Neural progenitor cell (in vitro differentiated cells): ENCODE measurements around the gene OR7A5. TPM values are rescaled to one million over a fixed set of nuclear protein-coding genes. Genes with fewer than 3 reads are reported as not detected.
"Not testable (repeated sequence)": the region's sequence is repeated elsewhere in the genome, so short reads cannot be mapped to it uniquely, and the experiment has no call there.

ENCODE experiments used
- DNase-seq: peaks from one replicate; pipeline ENCODE4 v3.0.0-alpha.2; 2016; ENCODE audit warnings: low spot score
- H2AFZ ChIP-seq: fragments of 200-600 bp; sonication (generic); replicated peaks from 2 replicates; pipeline ENCODE4 v1.6.1; 2016; ENCODE audit warnings: antibody characterized with exemption
- H3F3A ChIP-seq: fragments of 200-600 bp; sonication (generic); 2 replicates; pipeline ENCODE4 v1.6.1; 2016; ENCODE audit warnings: antibody characterized with exemption, low read depth
- H3K27ac ChIP-seq: fragments of 200-600 bp; sonication (generic); 2 replicates; pipeline ENCODE4 v1.5.1; 2016; ENCODE audit warnings: mild to moderate bottlenecking
- H3K27me3 ChIP-seq: fragments of 200-600 bp; sonication (generic); 2 replicates; pipeline ENCODE4 v1.6.1; 2016; ENCODE audit warnings: mild to moderate bottlenecking, moderate library complexity
- H3K36me3 ChIP-seq: fragments of 200-600 bp; sonication (generic); 2 replicates; pipeline ENCODE4 v1.5.1; 2016
- H3K4me1 ChIP-seq: fragments of 200-600 bp; sonication (generic); 2 replicates; pipeline ENCODE4 v1.6.1; 2016; ENCODE audit warnings: mixed run types
- H3K4me2 ChIP-seq: fragments of 200-600 bp; sonication (generic); 2 replicates; pipeline ENCODE4 v1.6.1; 2016
- H3K4me3 ChIP-seq: fragments of 200-600 bp; sonication (generic); 2 replicates; pipeline ENCODE4 v1.5.1; 2016
- H3K79me2 ChIP-seq: fragments of 200-600 bp; sonication (generic); 2 replicates; pipeline ENCODE4 v1.6.1; 2016; ENCODE audit warnings: low read depth
- H3K9ac ChIP-seq: fragments of 200-600 bp; sonication (generic); 2 replicates; pipeline ENCODE4 v1.6.1; 2016
- H3K9me3 ChIP-seq: fragments of 200-600 bp; sonication (generic); 2 replicates; pipeline ENCODE4 v1.5.1; 2016; ENCODE audit warnings: low read depth
- H4K20me1 ChIP-seq: fragments of 200-600 bp; sonication (generic); 2 replicates; pipeline ENCODE4 v1.6.1; 2016; ENCODE audit warnings: low read depth
- H3K27ac Mint-ChIP-seq: 3 replicates; pipeline ENCODE4 v1.8.0; 2021; ENCODE audit warnings: mixed read lengths
- H3K27me3 Mint-ChIP-seq: 2 replicates; pipeline ENCODE4 v1.8.0; 2022; ENCODE audit warnings: low read depth, mild to moderate bottlenecking, inconsistent platforms, moderate library complexity, mixed read lengths; ENCODE audit not compliant: insufficient read depth
- H3K36me3 Mint-ChIP-seq: 3 replicates; pipeline ENCODE4 v1.8.0; 2021; ENCODE audit warnings: mixed read lengths
- H3K4me1 Mint-ChIP-seq: 3 replicates; pipeline ENCODE4 v1.8.0; 2021; ENCODE audit warnings: mixed read lengths
- H3K4me3 Mint-ChIP-seq: 3 replicates; pipeline ENCODE4 v1.8.0; 2021; ENCODE audit warnings: mild to moderate bottlenecking, moderate library complexity, mixed read lengths
- H3K9me3 Mint-ChIP-seq: 3 replicates; pipeline ENCODE4 v1.8.0; 2020; ENCODE audit warnings: mixed read lengths
- CTCF ChIP-seq: fragments of 200-600 bp; sonication (generic); IDR thresholded peaks from 2 replicates; pipeline ENCODE4 v1.5.1; 2017; ENCODE audit warnings: antibody characterized with exemption, mild to moderate bottlenecking
- EZH2 ChIP-seq: fragments of 200-600 bp; sonication (generic); IDR thresholded peaks from 2 replicates; pipeline ENCODE4 v1.6.1; 2017; ENCODE audit warnings: antibody characterized with exemption, mild to moderate bottlenecking, moderate library complexity
- EZH2phosphoT487 ChIP-seq: fragments of 200-600 bp; sonication (generic); IDR thresholded peaks from 2 replicates; pipeline ENCODE4 v1.6.1; 2017; ENCODE audit warnings: antibody characterized with exemption
- total RNA-seq: library from RNA; depleted of rRNA; stranded (reverse); fragments of >200 nt; gene quantifications from 2 replicates; pipeline ENCODE4 v1.2.3, GENCODE V29; 2015; ENCODE audit warnings: low replicate concordance

Gene OR7A5
- total RNA-seq, 1 donor from 2014 or later, result not detected

GRCh38 chr19:14782626-14783409 lies 52.2 kb downstream of the OR7A5 start:
- Mint-ChIP-seq H3K36me3 (no peaks in the 10 kb centered on the region), H3K4me1 (peaks cover 2% of the 10 kb centered on the region), H3K27ac (no peak overlapping the region), H3K4me3 (no peak overlapping the region), H3K27me3 (peaks cover 3% of the 10 kb centered on the region), H3K9me3 (no peaks in the 10 kb centered on the region)
- Histone ChIP-seq H3K27me3 (no peaks in the 10 kb centered on the region), H3K9ac (no peak overlapping the region), H4K20me1 (no peaks in the 10 kb centered on the region), H3K27ac (no peak overlapping the region), H2AFZ (no peak overlapping the region), H3K4me2 (no peak overlapping the region), H3K79me2 (no peaks in the 10 kb centered on the region), H3K4me1 (no peaks in the 10 kb centered on the region), H3K4me3 (no peak overlapping the region), H3K9me3 (no peaks in the 10 kb centered on the region), H3F3A (no peaks in the 10 kb centered on the region), H3K36me3 (no peaks in the 10 kb centered on the region)
- TF ChIP-seq CTCF (no peak), EZH2phosphoT487 (no peak), EZH2 (no peak)
- DNase-seq, result no peak

- not testable (repeated sequence) for H3K27me3 ChIP-seq, H3K4me1 ChIP-seq, H3K79me2 ChIP-seq, H3F3A ChIP-seq, H2AFZ ChIP-seq, H3K4me3 ChIP-seq, H3K36me3 Mint-ChIP-seq, H3K27ac Mint-ChIP-seq, H4K20me1 ChIP-seq, H3K36me3 ChIP-seq, H3K9me3 ChIP-seq, DNase-seq, H3K27me3 Mint-ChIP-seq, H3K9ac ChIP-seq, H3K4me1 Mint-ChIP-seq, H3K9me3 Mint-ChIP-seq, H3K4me3 Mint-ChIP-seq, H3K4me2 ChIP-seq, H3K27ac ChIP-seq
These were observed 53.1 kb downstream of the OR7A5 start for GRCh38 chr19:14781713-14782536.

- not testable (repeated sequence) for H3K9ac ChIP-seq, H3F3A ChIP-seq, H3K4me3 ChIP-seq, H3K27me3 Mint-ChIP-seq, H3K27ac Mint-ChIP-seq, DNase-seq, H3K4me1 ChIP-seq, H2AFZ ChIP-seq, H3K36me3 Mint-ChIP-seq, H3K79me2 ChIP-seq, H4K20me1 ChIP-seq, H3K9me3 Mint-ChIP-seq, H3K27ac ChIP-seq, H3K4me2 ChIP-seq, H3K36me3 ChIP-seq, H3K4me3 Mint-ChIP-seq, H3K9me3 ChIP-seq, H3K4me1 Mint-ChIP-seq
- peaks cover 14% of the 10 kb centered on the region for H3K27me3 ChIP-seq
These were observed 54.3 kb downstream of the OR7A5 start for GRCh38 chr19:14780622-14781225.

- Mint-ChIP-seq H3K9me3 (peaks cover 3% of the 10 kb centered on the region), H3K36me3 (no peaks in the 10 kb centered on the region), H3K27ac (no peak overlapping the region), H3K4me3 (no peak overlapping the region), H3K4me1 (peaks cover 2% of the 10 kb centered on the region), H3K27me3 (peaks cover 5% of the 10 kb centered on the region)
- H3F3A ChIP-seq, result no peaks in the 10 kb centered on the region
- no peaks in the 10 kb centered on the region for H3K9me3 ChIP-seq
- H3K79me2 ChIP-seq, result no peaks in the 10 kb centered on the region
- no peak for DNase-seq
- no peak overlapping the region for H2AFZ ChIP-seq
- peaks cover 22% of the 10 kb centered on the region for H3K27me3 ChIP-seq
- H3K27ac ChIP-seq, result no peak overlapping the region
- H4K20me1 ChIP-seq, result no peaks in the 10 kb centered on the region
- no peaks in the 10 kb centered on the region for H3K36me3 ChIP-seq
- H3K4me1 ChIP-seq, result no peaks in the 10 kb centered on the region
- TF ChIP-seq EZH2 (no peak), EZH2phosphoT487 (no peak), CTCF (no peak)
- no peak overlapping the region for H3K9ac ChIP-seq
- H3K4me2 ChIP-seq, result no peak overlapping the region
- no peak overlapping the region for H3K4me3 ChIP-seq
These were observed 55.8 kb downstream of the OR7A5 start for GRCh38 chr19:14779151-14779550.

GRCh38 chr19:14778110-14778845 lies 56.7 kb downstream of the OR7A5 start, which contains the start of gene ADGRE2:
Gene ADGRE2 (minus strand): TSS chr19:14778560. CDS start chr19:14776756, 1,804 bp downstream.
- H2AFZ ChIP-seq, H3F3A ChIP-seq, DNase-seq, H3K27me3 Mint-ChIP-seq, H3K9ac ChIP-seq, H3K27ac ChIP-seq, H3K36me3 Mint-ChIP-seq, H3K4me2 ChIP-seq, H3K79me2 ChIP-seq, H4K20me1 ChIP-seq, H3K9me3 ChIP-seq, H3K36me3 ChIP-seq, H3K27ac Mint-ChIP-seq, H3K4me1 ChIP-seq, H3K4me1 Mint-ChIP-seq, H3K4me3 ChIP-seq, H3K9me3 Mint-ChIP-seq: not testable (repeated sequence)
- peaks cover 22% of the 10 kb centered on the region for H3K27me3 ChIP-seq
- H3K4me3 Mint-ChIP-seq, result peak within 1 kb of the TSS; percentile 50
